ENCODE data around the gene RNF6.

Gene RNF6

GRCh38 chr13:26200811-26201210 lies 21.3 kb downstream of the RNF6 start:
- ATAC-seq = no peak
- peaks cover 5 to 9% of the 10 kb centered on the region in 2 donors for H3K9me3 Mint-ChIP-seq
- H3K27ac Mint-ChIP-seq = no peak overlapping the region
- H3K4me3 Mint-ChIP-seq = no peak overlapping the region
- no peak for DNase-seq
- H3K27me3 Mint-ChIP-seq = no peaks in the 10 kb centered on the region
- no peaks in the 10 kb centered on the region for H3K4me1 Mint-ChIP-seq

GRCh38 chr13:26198116-26198515 lies 24.0 kb downstream of the RNF6 start:
- ATAC-seq (no peak), DNase-seq (no peak)
- H3K4me1 Mint-ChIP-seq = no peaks in the 10 kb centered on the region
- no peak overlapping the region for H3K4me3 Mint-ChIP-seq
- no peaks in the 10 kb centered on the region for H3K27me3 Mint-ChIP-seq
- H3K9me3 Mint-ChIP-seq = peaks cover 13 to 21% of the 10 kb centered on the region in 2 donors
- no peak overlapping the region for H3K27ac Mint-ChIP-seq

GRCh38 chr13:26197298-26197697 lies 24.8 kb downstream of the RNF6 start:
- no peaks in the 10 kb centered on the region for H3K27me3 Mint-ChIP-seq
- no peak overlapping the region for H3K27ac Mint-ChIP-seq
- DNase-seq (no peak), ATAC-seq (no peak)
- no peaks in the 10 kb centered on the region for H3K4me1 Mint-ChIP-seq
- peaks cover 13 to 21% of the 10 kb centered on the region in 2 donors for H3K9me3 Mint-ChIP-seq
- no peak overlapping the region for H3K4me3 Mint-ChIP-seq

- ATAC-seq = peak; percentile 20
- H3K27me3 Mint-ChIP-seq = no peaks in the 10 kb centered on the region
- peaks cover 24% of the 10 kb centered on the region for H3K4me1 Mint-ChIP-seq
- peak overlapping the region; percentile 89 to 90 for H3K4me3 Mint-ChIP-seq
- peak overlapping the region; percentile 88 to 98 for H3K27ac Mint-ChIP-seq
- DNase-seq = peak in 1 of 2 donors; percentile 44
- H3K9me3 Mint-ChIP-seq = no peaks in the 10 kb centered on the region
These were observed 35.1 kb downstream of the RNF6 start for GRCh38 chr13:26186995-26187394.

- Mint-ChIP-seq H3K4me3 (peak overlapping the region; percentile 89 to 90), H3K27me3 (no peaks in the 10 kb centered on the region), H3K4me1 (peaks cover 24% of the 10 kb centered on the region), H3K27ac (peak overlapping the region; percentile 88 to 98), H3K9me3 (no peaks in the 10 kb centered on the region)
- ATAC-seq (peak; percentile 94), DNase-seq (peak; percentile 88 to 95)
These were observed 35.8 kb downstream of the RNF6 start for GRCh38 chr13:26186118-26186870.

GRCh38 chr13:26185720-26186117 lies 36.4 kb downstream of the RNF6 start:
- no peak for ATAC-seq
- no peaks in the 10 kb centered on the region for H3K27me3 Mint-ChIP-seq

GRCh38 chr13:26184791-26185250 lies 37.3 kb downstream of the RNF6 start:
- Mint-ChIP-seq H3K9me3 (no peaks in the 10 kb centered on the region), H3K4me1 (peaks cover 24% of the 10 kb centered on the region), H3K4me3 (no peak overlapping the region), H3K27me3 (no peaks in the 10 kb centered on the region), H3K27ac (no peak overlapping the region)
- DNase-seq (peak; percentile 60 to 68), ATAC-seq (peak; percentile 40)

More at GRCh38 chr13:26185720-26186117, 36.4 kb downstream of the RNF6 start:
- H3K4me1 Mint-ChIP-seq = peaks cover 24% of the 10 kb centered on the region
- H3K4me3 Mint-ChIP-seq = peak overlapping the region; percentile 89 to 90
- no peak for DNase-seq
- H3K27ac Mint-ChIP-seq = peak overlapping the region; percentile 88 to 98
- H3K9me3 Mint-ChIP-seq = no peaks in the 10 kb centered on the region

GRCh38 chr13:26183416-26183815 lies 38.7 kb downstream of the RNF6 start:
- DNase-seq = no peak
- no peaks in the 10 kb centered on the region for H3K27me3 Mint-ChIP-seq
- no peak overlapping the region for H3K4me3 Mint-ChIP-seq
- H3K27ac Mint-ChIP-seq = no peak overlapping the region
- no peaks in the 10 kb centered on the region for H3K9me3 Mint-ChIP-seq
- H3K4me1 Mint-ChIP-seq = peaks cover 24% of the 10 kb centered on the region
- ATAC-seq = no peak

- H3K27me3 Mint-ChIP-seq = no peaks in the 10 kb centered on the region
- H3K4me3 Mint-ChIP-seq = no peak overlapping the region
- DNase-seq = no peak
- H3K9me3 Mint-ChIP-seq = no peaks in the 10 kb centered on the region
- no peaks in the 10 kb centered on the region for H3K4me1 Mint-ChIP-seq
- no peak overlapping the region for H3K27ac Mint-ChIP-seq
- ATAC-seq = no peak
These were observed 42.8 kb downstream of the RNF6 start for GRCh38 chr13:26179344-26179743.

GRCh38 chr13:26168835-26169234 lies 53.3 kb downstream of the RNF6 start:
- ATAC-seq (no peak), DNase-seq (no peak)
- no peak overlapping the region for H3K4me3 Mint-ChIP-seq
- H3K9me3 Mint-ChIP-seq = no peaks in the 10 kb centered on the region
- peak overlapping the region in 1 of 2 donors; percentile 42 for H3K27ac Mint-ChIP-seq
- no peaks in the 10 kb centered on the region for H3K4me1 Mint-ChIP-seq
- H3K27me3 Mint-ChIP-seq = no peaks in the 10 kb centered on the region

- ATAC-seq = no peak
- H3K27me3 Mint-ChIP-seq = no peaks in the 10 kb centered on the region
- H3K9me3 Mint-ChIP-seq = no peaks in the 10 kb centered on the region
- DNase-seq = no peak
- peak overlapping the region in 1 of 2 donors; percentile 42 for H3K27ac Mint-ChIP-seq
- no peak overlapping the region for H3K4me3 Mint-ChIP-seq
- H3K4me1 Mint-ChIP-seq = no peaks in the 10 kb centered on the region
These were observed 53.8 kb downstream of the RNF6 start for GRCh38 chr13:26168237-26168814.

GRCh38 chr13:26163812-26164211 lies 58.3 kb downstream of the RNF6 start:
- Mint-ChIP-seq H3K9me3 (no peaks in the 10 kb centered on the region), H3K27me3 (no peaks in the 10 kb centered on the region), H3K4me3 (no peak overlapping the region), H3K27ac (peak overlapping the region in 1 of 2 donors; percentile 4), H3K4me1 (no peaks in the 10 kb centered on the region)
- ATAC-seq = no peak
- DNase-seq = no peak

Measured in stimulated activated naive CD8-positive, alpha-beta T cell treated with anti-CD3 and anti-CD28 coated beads, Interleukin-15, amount 100 ng/mL, for 72 hours (primary cell).